HG02938 (cell line): ENCODE results near the gene MYH6.
"Not testable (repeated sequence)": the region's sequence is repeated elsewhere in the genome, so short reads cannot be mapped to it uniquely, and the experiment has no call there.

Experiments
- ATAC-seq: cut with Tn5 transposase; IDR thresholded peaks from one replicate; pipeline ENCODE4 v1.9.1; 2021; ENCODE audit warnings: mild to moderate bottlenecking, moderate library complexity; ENCODE audit not compliant: unreplicated experiment

Gene MYH6

DNA sequence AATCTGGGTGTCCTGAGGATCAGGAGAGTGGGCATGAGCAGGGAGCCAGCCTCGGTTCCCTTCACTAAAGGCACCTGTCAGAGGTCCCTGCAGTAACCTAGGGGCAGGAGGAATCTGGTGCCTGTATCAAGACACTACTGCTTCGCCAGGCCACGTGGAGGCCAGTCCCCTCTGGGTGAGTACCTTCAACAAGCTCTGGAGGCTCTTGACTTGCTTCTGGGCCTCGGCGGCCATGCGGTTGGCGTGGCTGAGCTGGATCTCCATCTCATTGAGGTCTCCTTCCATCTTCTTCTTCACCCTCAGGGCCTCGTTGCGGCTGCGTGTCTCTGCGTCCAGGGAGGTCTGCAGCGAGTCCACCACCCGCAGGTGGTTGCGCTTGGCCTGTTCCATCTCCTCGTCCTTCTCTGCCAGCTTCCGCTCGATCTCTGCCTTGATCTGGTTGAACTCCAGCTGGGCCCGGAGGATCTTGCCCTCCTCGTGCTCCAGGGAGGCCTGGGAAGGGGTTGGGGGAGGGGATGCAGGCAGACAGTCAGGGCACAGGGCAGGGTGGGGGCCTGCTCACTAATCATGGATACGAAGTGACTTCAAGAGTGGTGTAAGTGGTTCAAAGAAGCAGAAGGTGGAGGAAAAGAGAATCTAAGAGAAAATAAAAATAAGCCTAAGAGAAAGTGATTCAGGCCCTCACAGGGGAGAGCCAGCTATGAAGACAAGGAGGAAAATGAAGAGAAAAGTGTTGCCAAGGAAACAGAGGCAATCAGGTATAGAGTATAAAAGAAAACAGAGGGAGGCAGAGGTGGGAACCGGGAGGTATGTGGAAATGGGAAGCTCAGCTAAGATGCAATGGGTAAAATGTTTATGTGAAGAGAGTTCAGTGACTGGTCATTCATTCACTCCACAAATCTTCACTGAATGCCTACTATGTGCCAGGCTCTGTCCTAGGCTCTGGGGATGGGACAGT lies 8.0 kb upstream of the MYH6 start:
- no peak for ATAC-seq

- no peak for ATAC-seq
Observed at GRCh38 chr14:23414906-23415820, 7.1 kb upstream of the MYH6 start.

GRCh38 chr14:23414254-23414653 lies 6.2 kb upstream of the MYH6 start:
- no peak for ATAC-seq

GRCh38 chr14:23413681-23414080 lies 5.6 kb upstream of the MYH6 start:
- ATAC-seq = no peak

- ATAC-seq = no peak
Observed at GRCh38 chr14:23411563-23412525, 3.8 kb upstream of the MYH6 start.

DNA sequence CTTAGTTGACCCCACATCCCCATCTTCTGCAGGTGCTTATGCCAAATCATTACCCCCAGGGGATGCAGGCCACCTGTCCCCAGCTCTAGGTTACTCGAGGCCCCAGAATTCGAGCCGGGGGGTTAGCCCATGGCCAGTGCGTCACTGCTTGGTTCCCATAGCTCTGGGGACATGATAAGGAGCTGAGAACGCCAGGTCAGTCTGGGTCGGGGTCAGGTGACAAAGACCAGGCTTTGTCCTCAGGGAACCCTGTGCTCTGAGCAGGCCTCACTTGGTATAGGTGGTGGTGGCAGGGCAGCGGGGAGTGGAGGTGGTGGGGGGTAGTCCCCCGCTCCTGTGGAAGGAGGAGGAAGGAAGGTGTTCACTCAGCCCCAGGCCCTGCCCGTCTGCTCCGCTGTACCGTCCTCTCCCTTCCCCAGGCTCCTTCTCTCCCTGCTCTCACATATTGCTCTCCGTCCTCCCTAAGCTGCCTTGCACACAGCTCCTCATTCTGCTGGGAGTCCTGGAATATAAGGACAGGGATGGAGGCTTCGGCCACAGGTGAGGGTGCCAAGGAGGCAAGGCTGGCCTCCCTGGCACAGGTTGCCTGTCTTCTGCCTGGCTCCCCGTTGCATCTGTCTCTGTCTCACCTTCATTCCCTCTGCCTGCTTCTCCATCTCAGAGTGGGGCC lies 2.0 kb upstream of the MYH6 start:
- ATAC-seq = no peak

- ATAC-seq = no peak
Observed at GRCh38 chr14:23409475-23409874, 1.4 kb upstream of the MYH6 start.

GRCh38 chr14:23408307-23408630 lies 196 bp upstream of the MYH6 start:
- ATAC-seq = no peak

GRCh38 chr14:23406725-23407355 lies 1.2 kb downstream of the MYH6 start:
- no peak for ATAC-seq

DNA sequence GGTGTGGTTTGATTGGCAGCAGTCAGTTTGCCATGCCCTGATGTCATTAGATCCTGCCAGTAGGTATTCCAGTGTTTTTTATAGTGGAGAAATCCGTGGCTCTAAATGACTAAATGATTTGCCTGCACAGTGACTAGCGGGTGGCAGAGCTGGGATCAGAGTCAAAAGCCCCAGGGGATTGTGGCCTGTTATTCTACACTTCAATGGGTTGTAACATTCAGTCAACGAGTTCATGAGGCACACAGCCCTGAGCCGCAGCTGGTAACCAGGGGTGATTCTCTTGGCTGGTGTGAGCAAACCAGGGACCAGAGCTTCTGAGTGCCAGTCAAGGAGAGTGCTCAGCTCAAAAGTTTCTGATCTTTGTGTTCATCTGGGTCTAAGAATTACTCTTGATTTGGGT lies 1.8 kb downstream of the MYH6 start:
- no peak for ATAC-seq

DNA sequence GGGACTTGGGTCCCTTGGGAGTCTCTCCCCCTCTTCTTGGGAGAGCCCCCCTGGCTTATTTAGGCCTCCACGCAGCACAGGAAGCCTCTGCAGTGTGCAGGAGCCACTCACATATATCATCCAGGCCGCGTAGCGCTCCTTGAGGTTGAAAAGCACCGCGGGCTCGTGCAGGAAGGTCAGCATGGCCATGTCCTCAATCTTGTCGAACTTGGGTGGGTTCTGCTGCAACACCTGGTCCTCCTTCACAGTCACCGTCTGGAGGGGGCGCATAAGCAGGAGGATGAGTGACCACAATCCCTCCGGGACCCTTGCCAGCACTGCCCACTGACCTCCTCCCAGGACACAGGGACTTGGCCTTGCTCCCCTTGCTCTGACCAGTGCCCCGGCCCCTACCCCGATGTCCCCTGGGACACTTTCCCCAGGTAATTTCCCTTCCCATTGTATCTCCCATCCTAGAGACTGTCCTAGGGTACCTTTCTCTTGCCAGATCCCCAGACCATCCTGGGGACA lies 2.5 kb downstream of the MYH6 start:
- no peak for ATAC-seq

DNA sequence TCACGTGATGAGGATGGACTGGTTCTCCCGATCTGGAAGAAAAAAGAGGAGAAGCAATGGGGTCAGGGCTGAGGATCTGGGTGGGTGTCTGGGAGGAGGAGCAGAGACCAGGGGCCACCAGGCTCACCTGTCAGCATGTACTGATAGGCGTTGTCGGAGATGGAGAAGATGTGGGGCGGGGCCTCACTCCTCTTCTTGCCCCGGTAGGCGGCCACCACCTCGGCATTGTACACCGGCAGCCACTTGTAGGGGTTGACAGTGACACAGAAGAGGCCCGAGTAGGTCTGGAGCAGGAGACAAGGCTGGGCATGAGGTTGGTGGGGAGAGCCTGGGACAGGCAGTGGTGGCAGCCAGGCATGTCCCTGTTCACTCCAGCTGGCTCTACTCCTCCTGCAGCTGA lies 3.0 kb downstream of the MYH6 start:
- ATAC-seq = no peak

DNA sequence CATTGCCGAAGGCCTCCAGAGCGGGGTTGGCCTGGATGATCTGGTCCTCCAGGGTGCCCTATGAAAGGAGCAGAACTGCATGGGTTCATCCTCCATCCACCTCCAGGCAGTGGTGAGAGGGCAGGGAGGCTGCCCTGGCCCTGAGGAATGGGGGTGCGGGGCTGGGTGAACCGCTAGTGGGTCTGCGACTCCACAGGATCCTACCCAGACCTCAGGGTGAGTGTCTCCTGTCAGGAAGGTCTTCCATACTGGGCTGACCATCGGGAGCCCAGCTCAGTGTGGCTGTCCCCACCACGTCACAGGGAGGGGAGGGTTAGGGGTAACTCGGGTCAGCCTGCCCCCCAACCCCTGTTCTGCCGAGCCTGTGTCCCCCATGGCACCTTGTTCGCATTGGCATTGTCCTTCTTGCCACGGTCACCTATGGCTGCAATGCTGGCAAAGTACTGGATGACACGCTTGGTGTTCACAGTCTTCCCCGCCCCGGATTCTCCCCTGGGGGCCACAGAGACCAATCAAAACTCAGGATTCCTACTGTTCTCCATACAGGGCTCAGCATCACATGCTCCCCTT lies 3.7 kb downstream of the MYH6 start:
- no peak for ATAC-seq

- ATAC-seq = no peak
Observed at GRCh38 chr14:23403908-23404307, 4.2 kb downstream of the MYH6 start.

- no peak for ATAC-seq
Observed at GRCh38 chr14:23403139-23403438, 5.0 kb downstream of the MYH6 start.

DNA sequence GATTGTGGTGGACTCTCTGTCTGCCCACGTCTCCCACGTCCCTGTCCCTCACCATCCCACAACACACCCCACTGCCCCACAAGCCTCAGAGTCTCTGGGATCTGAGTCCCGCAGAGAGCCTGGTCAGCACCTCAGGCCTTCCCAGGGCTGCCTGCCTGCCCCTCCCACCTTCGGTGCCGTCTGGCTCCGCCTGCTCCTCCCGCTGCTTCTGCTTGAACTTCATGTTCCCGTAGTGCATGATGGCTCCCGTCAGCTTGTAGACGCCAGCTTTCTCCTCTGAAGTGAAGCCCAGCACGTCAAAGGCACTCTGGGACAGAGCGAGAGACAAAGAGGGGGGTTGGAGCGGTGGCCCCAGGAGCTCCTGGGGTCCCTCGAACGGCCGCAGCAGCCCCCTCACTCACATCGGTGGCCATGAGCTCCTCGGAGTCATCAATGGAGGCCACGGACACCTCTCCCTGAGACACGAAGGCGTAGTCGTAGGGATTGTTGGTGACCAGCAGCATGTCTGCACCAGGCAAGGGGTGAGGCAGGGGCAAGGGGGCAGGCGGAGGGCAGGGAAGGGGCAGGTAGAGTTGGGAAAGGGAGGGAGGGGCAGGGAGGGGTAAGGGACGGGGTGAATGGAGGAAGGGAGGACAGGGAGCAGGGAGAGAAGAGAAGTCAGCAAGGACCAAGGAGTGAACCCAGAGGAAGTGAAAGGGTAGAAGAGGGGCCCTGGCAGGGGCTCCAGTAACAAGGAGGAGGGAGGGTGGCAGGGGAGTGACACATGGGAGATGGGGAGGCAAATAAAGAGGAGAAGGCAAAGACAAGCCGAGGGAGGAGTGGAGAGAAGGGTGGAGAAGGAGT lies 5.6 kb downstream of the MYH6 start:
- ATAC-seq = no peak

GRCh38 chr14:23401291-23401690 lies 6.8 kb downstream of the MYH6 start:
- no peak for ATAC-seq

DNA sequence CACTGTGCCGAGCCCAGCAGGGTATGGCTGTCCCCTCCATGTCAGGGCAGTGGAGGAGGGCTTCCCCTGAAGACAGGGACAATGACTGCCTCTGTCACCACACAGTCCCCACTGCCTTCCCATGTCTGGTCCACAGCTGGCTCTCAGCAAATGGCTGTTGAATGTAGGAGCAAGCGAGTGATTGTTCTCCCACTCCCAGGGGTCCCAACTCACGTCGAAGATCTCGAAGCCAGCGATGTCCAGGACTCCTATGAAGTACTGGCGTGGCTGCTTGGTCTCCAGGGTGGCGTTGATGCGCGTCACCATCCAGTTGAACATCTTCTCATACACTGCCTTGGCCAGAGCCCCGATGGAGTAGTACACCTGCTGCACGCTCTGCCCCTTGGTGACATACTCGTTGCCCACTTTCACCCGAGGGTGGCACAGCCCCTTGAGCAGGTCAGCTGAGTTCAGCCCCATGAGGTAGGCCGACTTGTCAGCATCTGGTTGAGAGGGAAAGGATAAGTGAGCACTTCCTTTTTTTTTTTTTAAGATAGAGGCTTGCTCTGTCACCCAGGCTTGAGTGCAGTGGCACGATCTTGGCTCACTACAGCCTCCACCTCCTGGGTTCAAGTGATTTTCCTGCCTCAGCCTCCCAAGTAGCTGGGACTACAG lies 7.5 kb downstream of the MYH6 start:
- ATAC-seq = not testable (repeated sequence)
